Kidney tubule cell (primary cell): ENCODE data around the gene PDLIM7.
A peak's percentile ranks its signal among the peaks of the same experiment; 100 is the strongest.
"Not testable (repeated sequence)": the region's sequence is repeated elsewhere in the genome, so short reads cannot be mapped to it uniquely, and the experiment has no call there.

ENCODE experiments used
- DNase-seq: peaks from one replicate; pipeline ENCODE4 v3.0.0-alpha.2; 2018; ENCODE audit warnings: low spot score

PDLIM7 gene

GRCh38 chr5:177491983-177492746 lies 5.2 kb downstream of the PDLIM7 start:
- no peak for DNase-seq

GRCh38 chr5:177491429-177491945 lies 5.9 kb downstream of the PDLIM7 start:
- peak; percentile 36 for DNase-seq

- DNase-seq, result no peak
Observed at GRCh38 chr5:177490992-177491391, 6.4 kb downstream of the PDLIM7 start.

- no peak for DNase-seq
Observed at GRCh38 chr5:177490311-177490991, 7.0 kb downstream of the PDLIM7 start.

GRCh38 chr5:177489119-177489716 lies 8.2 kb downstream of the PDLIM7 start:
- no peak for DNase-seq

GRCh38 chr5:177487975-177488374 lies 9.4 kb downstream of the PDLIM7 start:
- no peak for DNase-seq

- no peak for DNase-seq
Observed at GRCh38 chr5:177487144-177487543, 10.3 kb downstream of the PDLIM7 start.

- no peak for DNase-seq
Observed at GRCh38 chr5:177486256-177486655, 11.1 kb downstream of the PDLIM7 start.

- not testable (repeated sequence) for DNase-seq
Observed at GRCh38 chr5:177485753-177486152, 11.7 kb downstream of the PDLIM7 start.

- DNase-seq, result no peak
Observed at GRCh38 chr5:177484902-177485549, 12.4 kb downstream of the PDLIM7 start.

- no peak for DNase-seq
Observed at GRCh38 chr5:177483994-177484901, 13.2 kb downstream of the PDLIM7 start.

- DNase-seq, result no peak
Observed at GRCh38 chr5:177483042-177483441, 14.4 kb downstream of the PDLIM7 start.

- no peak for DNase-seq
Observed at GRCh38 chr5:177482359-177482795, 15.0 kb downstream of the PDLIM7 start.

- DNase-seq, result peak; percentile 60
Observed at GRCh38 chr5:177479774-177480173, 17.6 kb downstream of the PDLIM7 start.

GRCh38 chr5:177478711-177479646 lies 18.4 kb downstream of the PDLIM7 start:
- peak; percentile 67 for DNase-seq

- DNase-seq, result no peak
Observed at GRCh38 chr5:177477701-177478477, 19.5 kb downstream of the PDLIM7 start.

GRCh38 chr5:177476531-177477233 lies 20.7 kb downstream of the PDLIM7 start:
- DNase-seq, result no peak

- no peak for DNase-seq
Observed at GRCh38 chr5:177475563-177476427, 21.6 kb downstream of the PDLIM7 start.
